Measurements from ENCODE around the gene ARMC6.

GRCh38 chr19:19055701-19056100 lies 22.3 kb downstream of the ARMC6 start:
- TF ChIP-seq, protein P1, sequence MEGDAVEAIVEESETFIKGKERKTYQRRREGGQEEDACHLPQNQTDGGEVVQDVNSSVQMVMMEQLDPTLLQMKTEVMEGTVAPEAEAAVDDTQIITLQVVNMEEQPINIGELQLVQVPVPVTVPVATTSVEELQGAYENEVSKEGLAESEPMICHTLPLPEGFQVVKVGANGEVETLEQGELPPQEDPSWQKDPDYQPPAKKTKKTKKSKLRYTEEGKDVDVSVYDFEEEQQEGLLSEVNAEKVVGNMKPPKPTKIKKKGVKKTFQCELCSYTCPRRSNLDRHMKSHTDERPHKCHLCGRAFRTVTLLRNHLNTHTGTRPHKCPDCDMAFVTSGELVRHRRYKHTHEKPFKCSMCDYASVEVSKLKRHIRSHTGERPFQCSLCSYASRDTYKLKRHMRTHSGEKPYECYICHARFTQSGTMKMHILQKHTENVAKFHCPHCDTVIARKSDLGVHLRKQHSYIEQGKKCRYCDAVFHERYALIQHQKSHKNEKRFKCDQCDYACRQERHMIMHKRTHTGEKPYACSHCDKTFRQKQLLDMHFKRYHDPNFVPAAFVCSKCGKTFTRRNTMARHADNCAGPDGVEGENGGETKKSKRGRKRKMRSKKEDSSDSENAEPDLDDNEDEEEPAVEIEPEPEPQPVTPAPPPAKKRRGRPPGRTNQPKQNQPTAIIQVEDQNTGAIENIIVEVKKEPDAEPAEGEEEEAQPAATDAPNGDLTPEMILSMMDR (IDR thresholded peaks at IDR 0.05) = no peak
- no peak for TF ChIP-seq POLR2AphosphoS5 (IDR thresholded peaks at IDR 0.05)
- TF ChIP-seq EP300 (IDR thresholded peaks at IDR 0.05) = no peak

Data from suprapubic skin (tissue), 4 donors.